Activated B cell treated with CpG ODN at 0.5 μM for 24 hours (primary cell): ENCODE measurements around the gene ZNF554. TPM values are rescaled to one million over a fixed set of nuclear protein-coding genes. Genes with fewer than 3 reads are reported as not detected.

Source experiments
- ATAC-seq: fragments of 200-7000 bp; cut with Tn5 transposase; one replicate; pipeline ENCODE4 v1.10.0; 2021; ENCODE audit warnings: low read depth, mild to moderate bottlenecking, moderate library complexity
- CTCF ChIA-PET: fragments of 350-600 bp; sonication (Branson Sonifier 250); formaldehyde crosslinking; loops from one replicate; lab custom pipeline; 2021; ENCODE audit warnings: antibody characterized with exemption; lab: Charles Lee
- POLR2A ChIA-PET: fragments of 350-600 bp; sonication (Branson Sonifier 250); formaldehyde crosslinking; loops from one replicate; lab custom pipeline; 2021; ENCODE audit warnings: antibody characterized with exemption; lab: Charles Lee
- DNase-seq: peaks from one replicate; pipeline ENCODE4 v3.0.0; 2022
- H3K27ac Mint-ChIP-seq: one replicate; pipeline ENCODE4 v1.8.0; 2020; ENCODE audit warnings: mixed read lengths
- H3K27me3 Mint-ChIP-seq: one replicate; pipeline ENCODE4 v1.8.0; 2021; ENCODE audit warnings: mixed read lengths
- H3K36me3 Mint-ChIP-seq: one replicate; pipeline ENCODE4 v1.8.0; 2021; ENCODE audit warnings: low read depth, mixed read lengths
- H3K4me1 Mint-ChIP-seq: one replicate; pipeline ENCODE4 v1.8.0; 2021; ENCODE audit warnings: mixed read lengths
- H3K4me3 Mint-ChIP-seq: one replicate; pipeline ENCODE4 v1.8.0; 2020; ENCODE audit warnings: mild to moderate bottlenecking, mixed read lengths
- H3K9me3 Mint-ChIP-seq: one replicate; pipeline ENCODE4 v1.8.0; 2020; ENCODE audit warnings: mixed read lengths
- CTCF ChIP-seq: fragments of 200-600 bp; IDR thresholded peaks from one replicate; pipeline ENCODE4 v1.8.0; 2022; ENCODE audit warnings: antibody characterized with exemption, mild to moderate bottlenecking
- intact Hi-C: fragments of 100-400 bp; cut with micrococcal nuclease; formaldehyde crosslinking; loops from one replicate; pipeline ENCODE4 v1.15.1; 2024
- total RNA-seq: library from RNA; stranded (reverse); gene quantifications from 2 replicates; pipeline ENCODE4 v1.2.3, GENCODE V29; 2022

The ZNF554 gene
- total RNA-seq, 1 donor from 2014 or later = 3.1 TPM

- POLR2A ChIA-PET = no interaction called here
- H3K4me3 Mint-ChIP-seq = no peak overlapping the region
- no peaks in the 10 kb centered on the region for H3K9me3 Mint-ChIP-seq
- DNase-seq (no peak), ATAC-seq (no peak)
- intact Hi-C loops = no loop called here
- CTCF ChIA-PET = interaction anchor here (1.0 to 2.2 kb wide), 3 partner anchors 61 to 132 kb away, joined by 3 to 10 read pairs (median 3); partner anchors contain the start of gene ZNF555
- TF ChIP-seq CTCF = no peak
- H3K4me1 Mint-ChIP-seq = peaks cover 66% of the 10 kb centered on the region
- H3K36me3 Mint-ChIP-seq = peaks cover 17% of the 10 kb centered on the region
- H3K27ac Mint-ChIP-seq = no peak overlapping the region
- no peaks in the 10 kb centered on the region for H3K27me3 Mint-ChIP-seq
Observed at GRCh38 chr19:2780284-2780683, 39.4 kb upstream of the ZNF554 start.

GRCh38 chr19:2782329-2782935 lies 37.2 kb upstream of the ZNF554 start:
- Mint-ChIP-seq H3K9me3 (no peaks in the 10 kb centered on the region), H3K27me3 (no peaks in the 10 kb centered on the region), H3K36me3 (peaks cover 13% of the 10 kb centered on the region), H3K4me3 (peak overlapping the region; percentile 86), H3K27ac (peak overlapping the region; percentile 90), H3K4me1 (peaks cover 69% of the 10 kb centered on the region)
- intact Hi-C loops = no loop called here
- ChIA-PET CTCF (interaction anchor here (1.5 to 2.2 kb wide), 2 partner anchors 134 kb away, joined by 10 to 11 read pairs; no protein-coding TSS in a partner anchor), POLR2A (interaction anchor here (0.7 to 1.1 kb wide), 5 partner anchors 33 to 1514 kb away, joined by 3 to 7 read pairs (median 5); partner anchors contain the start of genes CIRBP, GADD45B and ZNF555)
- DNase-seq = peak; percentile 23
- ATAC-seq = no peak
- TF ChIP-seq CTCF = no peak

- ChIA-PET CTCF (interaction anchor here (1.5 kb wide), 1 partner anchor 135 kb away, joined by 11 read pairs; no protein-coding TSS in a partner anchor), POLR2A (interaction anchor here (0.6 to 1.2 kb wide), 13 partner anchors 34 to 1514 kb away, joined by 3 to 8 read pairs (median 4); partner anchors contain the start of genes CIRBP, GADD45B, ZNF554 and ZNF555)
- DNase-seq = peak; percentile 90
- ATAC-seq = peak; percentile 65
- Mint-ChIP-seq H3K27ac (peak within 1 kb of the TSS; percentile 90), H3K4me1 (peaks cover 76% of the 10 kb centered on the region), H3K9me3 (no peaks in the 10 kb centered on the region), H3K36me3 (peaks cover 10% of the 10 kb centered on the region), H3K4me3 (peak within 1 kb of the TSS; percentile 86), H3K27me3 (no peaks in the 10 kb centered on the region)
- no peak for TF ChIP-seq CTCF
- intact Hi-C loops = loop anchor here (1.0 kb wide), 4 partner anchors 43 to 356 kb away; partner anchors contain the start of genes SLC39A3, TIMM13 and ZNF555
Observed at GRCh38 chr19:2782936-2783780, 36.5 kb upstream of the ZNF554 start, which contains the start of gene SGTA. TSS of gene SGTA (minus strand) at chr19:2783273. CDS start at chr19:2769068, 14,205 bp downstream.

GRCh38 chr19:2783781-2784145 lies 35.9 kb upstream of the ZNF554 start:
- H3K27me3 Mint-ChIP-seq = no peaks in the 10 kb centered on the region
- H3K4me3 Mint-ChIP-seq = peak overlapping the region; percentile 86
- TF ChIP-seq CTCF = no peak
- intact Hi-C loops = loop anchor here (1.0 kb wide), 4 partner anchors 43 to 356 kb away; partner anchors contain the start of genes SLC39A3, TIMM13 and ZNF555
- H3K36me3 Mint-ChIP-seq = peaks cover 9% of the 10 kb centered on the region
- CTCF ChIA-PET = interaction anchor here (1.5 kb wide), 1 partner anchor 135 kb away, joined by 11 read pairs; no protein-coding TSS in a partner anchor
- DNase-seq (no peak), ATAC-seq (no peak)
- H3K27ac Mint-ChIP-seq = peak overlapping the region; percentile 90
- POLR2A ChIA-PET = interaction anchor here (0.6 to 1.2 kb wide), 9 partner anchors 36 to 357 kb away, joined by 3 to 8 read pairs (median 5); partner anchors contain the start of genes GADD45B, ZNF554 and ZNF555
- H3K9me3 Mint-ChIP-seq = no peaks in the 10 kb centered on the region
- peaks cover 78% of the 10 kb centered on the region for H3K4me1 Mint-ChIP-seq
